Heart right ventricle (tissue), 16 donors: ENCODE data around the gene NREP. TPM values are rescaled to one million over a fixed set of nuclear protein-coding genes. Genes with fewer than 3 reads are reported as not detected.
A peak's percentile ranks its signal among the peaks of the same experiment; 100 is the strongest.

Experiments used
- ATAC-seq, 8 donors: fragments of 200-7000 bp; cut with Tn5 transposase; one replicate each; pipeline ENCODE4 v1.9.1; 2020; ENCODE audit warnings: mild to moderate bottlenecking in 8 of 8, moderate library complexity in 8 of 8, moderate number of reproducible peaks in 1 of 8
- DNase-seq, 2 donors: peaks; one replicate each; pipeline ENCODE4 v3.0.0-alpha.2; 2020
- H3K27ac ChIP-seq, 10 donors: fragments of 200-600 bp; sonication (generic) in 2 of 10; one replicate each; pipeline versions ENCODE4 v1.5.0 to v1.8.0; 2020 to 2022; ENCODE audit warnings: mild to moderate bottlenecking in 3 of 10
- H3K27me3 ChIP-seq, 7 donors: fragments of 200-600 bp; one replicate each; pipeline ENCODE4 v1.8.0; 2021 to 2022; ENCODE audit warnings: mild to moderate bottlenecking in 2 of 7
- H3K36me3 ChIP-seq, 9 donors: fragments of 200-600 bp; sonication (generic) in 1 of 9; one replicate each; pipeline versions ENCODE4 v1.5.0 to v1.8.0; 2020 to 2022; ENCODE audit warnings: mild to moderate bottlenecking in 2 of 9
- H3K4me1 ChIP-seq, 9 donors: fragments of 200-600 bp; sonication (generic) in 1 of 9; one replicate each; pipeline versions ENCODE4 v1.5.0 to v1.8.0; 2020 to 2022; ENCODE audit warnings: mild to moderate bottlenecking in 4 of 9
- H3K4me3 ChIP-seq, 10 donors: fragments of 200-600 bp; sonication (generic) in 2 of 10; one replicate each; pipeline versions ENCODE4 v1.5.0 to v1.8.0; 2020 to 2022; ENCODE audit warnings: mild to moderate bottlenecking in 7 of 10, moderate library complexity in 2 of 10
- H3K9me3 ChIP-seq, 11 donors: fragments of 200-600 bp in 10 of 11; sonication (generic) in 2 of 11; one replicate each; pipeline versions ENCODE4 v1.5.0 to v1.8.0; 2013 to 2022; ENCODE audit warnings: mild to moderate bottlenecking in 2 of 11, control low read depth in 1 of 11, moderate library complexity in 1 of 11
- CTCF ChIP-seq, 9 donors: fragments of 200-600 bp; sonication (generic) in 2 of 9; IDR thresholded peaks; one replicate each; pipeline versions ENCODE4 v1.5.0 to v1.8.0; 2021 to 2022; ENCODE audit warnings: antibody characterized with exemption in 9 of 9, mild to moderate bottlenecking in 5 of 9, moderate library complexity in 1 of 9
- WGBS, 2 donors: extraction: QIAGEN DNeasy Blood & Tissue Kit; methylation state at CpG; one replicate each; pipeline ENCODE4 v1.1.7; 2013; ENCODE audit warnings: inconsistent platforms in 1 of 2; 5-methylcytosine and 5-hydroxymethylcytosine counted together
- intact Hi-C, 10 donors: fragments of 100-400 bp; cut with DNase I; formaldehyde crosslinking; loops; one replicate each; pipeline versions ENCODE4 v1.11.1 to v1.14.2; 2022
- long read RNA-seq, 3 donors: library from polyadenylated mRNA; unstranded; transcript quantifications; one replicate each; pipeline ENCODE4 v2.0.0, GENCODE V29; 2020 to 2021
- polyA plus RNA-seq, 2 donors: library from polyadenylated mRNA; stranded (reverse); fragments of 200-250 nt; gene quantifications; one replicate each; pipeline ENCODE4 v1.2.3, GENCODE V29; 2013
- total RNA-seq, 10 donors: library from RNA; stranded (reverse); fragmentation: NEBNext Ultra II Directional in 3 of 10; extraction: Animal tissue kit (Norgen Biotek cat#: 25700) in 3 of 10; gene quantifications; one replicate each; pipeline versions ENCODE4 v1.2.1 to v1.2.4, GENCODE V29; 2021 to 2023
- donor health status: Arrhythmogenic right ventricular cardiomyopathy.
- donor health status: ischemic (EF 13 %, LVEDD 7.1; RV severe dilation, severe dysfunction).
- donor health status: healthy with polysubstance abuse.
- donor health status: DM: no; HTN: yes; CAD: no.
- donor health status: DM: no; HTN: no; CAD: no.
- donor health status: ischemic (EF 25% LVEDD 6.9; RV normal size, moderate dysfunction).
- donor health status: ischemic (EF 25% LVEDD 5.7; RV mildly dilated, moderate dysfunction).
- donor health status: healthy.
- donor health status: DM: yes; HTN: yes; CAD: no.
- donor health status: Ischemic cardiomyopathy.
- donor health status: ischemic (EF 35%, LVEDD 5.7; RV mildly dilated, moderate dysfunction).
- donor health status: nonischemic (EF 11% LVEDD 7.7; RV severe dilation, severe dysfunction).
- donor health status: DM: yes; HTN: yes; CAD: no.
- donor health status: PGD.
- donor health status: ischemic (EF 29% LVEDD 5.4; RV normal size, mild dysfunction).
- donor health status: nonischemic (EF 23%, LVEDD 6.1; RV moderate dilation, normal function).

Gene NREP
- 10 to 100 TPM; 10.4 to 72.3 (median 47.3) TPM for total RNA-seq
- polyA plus RNA-seq, result 10 to 100 TPM; 19.5 to 21.1 TPM
- long read RNA-seq, donor 1, transcript NREP-202 (5 exons, 2,581 nt), result major isoform, 12 of 14 reads
- long read RNA-seq, donor 1, partial matches to known transcripts, result 0 of 14 reads
- long read RNA-seq, donor 1, other reads (novel, unspliced or antisense), result 1 of 14 reads
- long read RNA-seq, donor 2, transcript NREP-202 (5 exons, 2,581 nt), result major isoform, 16 of 36 reads
- long read RNA-seq, donor 2, partial matches to known transcripts, result 2 of 36 reads
- long read RNA-seq, donor 2, other reads (novel, unspliced or antisense), result 6 of 36 reads
- long read RNA-seq, donor 3, partial matches to known transcripts, result 2 of 14 reads
- long read RNA-seq, donor 3, other reads (novel, unspliced or antisense), result 3 of 14 reads

GRCh38 chr5:111756581-111757354 is at the start of gene NREP:
NREP (minus strand) TSS chr5:111757194; CDS start chr5:111755772, 1,422 bp downstream.
- Histone ChIP-seq H3K9me3 (no peaks in the 10 kb centered on the region), H3K27ac (peak within 1 kb of the TSS; percentile 85 to 97 (median 92)), H3K27me3 (no peaks in the 10 kb centered on the region), H3K4me1 (peaks cover 0 to 50% (median 30%) of the 10 kb centered on the region in 9 donors), H3K4me3 (peak within 1 kb of the TSS; percentile 34 to 78 (median 70)), H3K36me3 (no peaks in the 10 kb centered on the region)
- TF ChIP-seq CTCF (IDR thresholded peaks at IDR 0.05), result no peak
- intact Hi-C loops, result loop anchor here (1.0 to 10.0 kb wide), 14 partner anchors 74 to 391 kb away; no protein-coding TSS in a partner anchor
- peak in 1 of 2 donors; percentile 21 for DNase-seq
- peak in 7 of 8 donors; percentile 10 to 54 (median 29) for ATAC-seq
- WGBS, 2 donors, result 0 to 1% methylated on average over 12 of the region's 12 CpGs

GRCh38 chr5:111806753-111807152 is 49.8 kb upstream of the NREP start:
- no peaks in the 10 kb centered on the region for H3K4me1 ChIP-seq
- WGBS, 2 donors, result 85 to 90% methylated on average over 2 of the region's 2 CpGs
- no peak overlapping the region for H3K4me3 ChIP-seq
- H3K27ac ChIP-seq, result no peak overlapping the region
- no peaks in the 10 kb centered on the region for H3K36me3 ChIP-seq
- ATAC-seq (no peak), DNase-seq (no peak)
- no peaks in the 10 kb centered on the region for H3K9me3 ChIP-seq
- TF ChIP-seq CTCF (IDR thresholded peaks at IDR 0.05), result no peak
- H3K27me3 ChIP-seq, result no peaks in the 10 kb centered on the region
- intact Hi-C loops, result no loop called here

GRCh38 chr5:111806156-111806555 is 49.2 kb upstream of the NREP start:
- WGBS, 2 donors, result 92 to 93% methylated on average over 2 of the region's 2 CpGs
- no peak for TF ChIP-seq CTCF (IDR thresholded peaks at IDR 0.05)
- Histone ChIP-seq H3K27ac (no peak overlapping the region), H3K4me3 (no peak overlapping the region), H3K27me3 (no peaks in the 10 kb centered on the region), H3K9me3 (no peaks in the 10 kb centered on the region), H3K4me1 (no peaks in the 10 kb centered on the region), H3K36me3 (no peaks in the 10 kb centered on the region)
- intact Hi-C loops, result no loop called here
- no peak for ATAC-seq
- no peak for DNase-seq

GRCh38 chr5:111805071-111805470 is 48.1 kb upstream of the NREP start:
- Histone ChIP-seq H3K9me3 (no peaks in the 10 kb centered on the region), H3K27ac (no peak overlapping the region), H3K36me3 (no peaks in the 10 kb centered on the region), H3K4me3 (no peak overlapping the region), H3K27me3 (no peaks in the 10 kb centered on the region), H3K4me1 (no peaks in the 10 kb centered on the region)
- intact Hi-C loops, result no loop called here
- ATAC-seq (no peak), DNase-seq (no peak)
- 97 to 99% methylated on average over 2 of the region's 2 CpGs for WGBS, 2 donors
- no peak for TF ChIP-seq CTCF (IDR thresholded peaks at IDR 0.05)
